ENCODE measurements around the gene METTL6.

METTL6 gene

GRCh38 chr3:15427182-15427880, at the start of gene METTL6, which contains the start of gene EAF1:
TSS of gene METTL6 (minus strand) at chr3:15427544. CDS start at chr3:15426511, 1,033 bp downstream.
TSS of gene EAF1 (plus strand) at chr3:15427598. CDS start at chr3:15427780, 182 bp downstream.
- TF ChIP-seq, protein P1, sequence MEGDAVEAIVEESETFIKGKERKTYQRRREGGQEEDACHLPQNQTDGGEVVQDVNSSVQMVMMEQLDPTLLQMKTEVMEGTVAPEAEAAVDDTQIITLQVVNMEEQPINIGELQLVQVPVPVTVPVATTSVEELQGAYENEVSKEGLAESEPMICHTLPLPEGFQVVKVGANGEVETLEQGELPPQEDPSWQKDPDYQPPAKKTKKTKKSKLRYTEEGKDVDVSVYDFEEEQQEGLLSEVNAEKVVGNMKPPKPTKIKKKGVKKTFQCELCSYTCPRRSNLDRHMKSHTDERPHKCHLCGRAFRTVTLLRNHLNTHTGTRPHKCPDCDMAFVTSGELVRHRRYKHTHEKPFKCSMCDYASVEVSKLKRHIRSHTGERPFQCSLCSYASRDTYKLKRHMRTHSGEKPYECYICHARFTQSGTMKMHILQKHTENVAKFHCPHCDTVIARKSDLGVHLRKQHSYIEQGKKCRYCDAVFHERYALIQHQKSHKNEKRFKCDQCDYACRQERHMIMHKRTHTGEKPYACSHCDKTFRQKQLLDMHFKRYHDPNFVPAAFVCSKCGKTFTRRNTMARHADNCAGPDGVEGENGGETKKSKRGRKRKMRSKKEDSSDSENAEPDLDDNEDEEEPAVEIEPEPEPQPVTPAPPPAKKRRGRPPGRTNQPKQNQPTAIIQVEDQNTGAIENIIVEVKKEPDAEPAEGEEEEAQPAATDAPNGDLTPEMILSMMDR (IDR thresholded peaks at IDR 0.05; ENCODE audit: low read depth, low read length, missing control alignments): peak; percentile 33
- in situ Hi-C loops (cut with HindIII; ENCODE audit: low sequenced_read_pairs): no loop called here
- DNase-seq (ENCODE audit: low read depth): peak; percentile 38
- peak within 1 kb of the TSS; percentile 71 for H3K4me3 ChIP-seq (ENCODE audit: low read depth, low read length)

- H3K4me3 ChIP-seq (ENCODE audit: low read depth, low read length): no peak overlapping the region
- TF ChIP-seq, protein P1 (IDR thresholded peaks at IDR 0.05; ENCODE audit: low read depth, low read length, missing control alignments): no peak
- in situ Hi-C loops (cut with HindIII; ENCODE audit: low sequenced_read_pairs): no loop called here
- DNase-seq (ENCODE audit: low read depth): no peak
Observed at GRCh38 chr3:15476378-15476777, 49.0 kb upstream of the METTL6 start.

DNA sequence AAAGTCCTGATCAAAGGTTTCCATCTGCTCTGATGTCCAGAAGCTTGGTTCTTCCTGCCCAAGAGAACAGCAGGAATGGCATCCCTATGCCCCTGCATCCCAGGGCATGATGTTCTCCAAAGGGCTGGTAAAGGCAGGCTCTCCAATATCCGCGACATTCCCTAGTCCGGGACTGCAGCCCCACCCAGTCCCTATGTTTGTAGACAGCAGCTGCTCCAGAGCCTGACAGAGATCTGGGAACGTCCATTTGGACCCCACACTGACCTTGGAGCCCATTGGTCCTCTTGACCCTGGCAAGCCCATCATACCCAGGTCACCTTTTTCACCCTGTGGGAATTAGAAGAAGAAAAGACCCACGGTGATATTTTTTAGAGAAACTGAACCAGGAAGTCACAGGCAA, 47.8 kb upstream of the METTL6 start:
- H3K4me3 ChIP-seq (ENCODE audit: low read depth, low read length): no peak overlapping the region
- in situ Hi-C loops (cut with HindIII; ENCODE audit: low sequenced_read_pairs): no loop called here
- no peak for DNase-seq (ENCODE audit: low read depth)
- TF ChIP-seq, protein P1 (IDR thresholded peaks at IDR 0.05; ENCODE audit: low read depth, low read length, missing control alignments): no peak

DNA sequence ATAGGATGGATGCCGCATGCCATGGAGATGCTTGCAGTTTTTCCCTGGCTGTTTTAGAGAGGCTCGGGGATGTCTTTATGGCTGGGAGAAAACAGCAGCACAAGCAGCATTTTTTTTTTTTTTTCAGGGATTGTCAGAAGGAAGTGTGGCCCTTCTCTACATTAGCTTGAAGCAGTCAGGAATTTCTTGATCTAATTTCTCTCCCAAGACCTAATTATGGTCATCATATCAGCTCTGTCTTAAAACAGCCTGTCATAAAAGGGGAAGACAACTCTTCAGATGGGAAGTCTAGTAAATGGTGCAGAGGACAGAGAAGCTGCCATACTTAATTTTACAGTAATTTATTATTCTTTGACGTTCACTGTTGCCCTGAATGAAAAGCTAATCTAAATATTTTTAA, 44.5 kb upstream of the METTL6 start:
- in situ Hi-C loops (cut with HindIII; ENCODE audit: low sequenced_read_pairs): no loop called here
- TF ChIP-seq, protein P1 (IDR thresholded peaks at IDR 0.05; ENCODE audit: low read depth, low read length, missing control alignments): no peak
- no peak for DNase-seq (ENCODE audit: low read depth)

GRCh38 chr3:15470849-15471248, 43.5 kb upstream of the METTL6 start:
- no peak overlapping the region for H3K4me3 ChIP-seq (ENCODE audit: low read depth, low read length)
- in situ Hi-C loops (cut with HindIII; ENCODE audit: low sequenced_read_pairs): no loop called here
- DNase-seq (ENCODE audit: low read depth): no peak
- TF ChIP-seq, protein P1 (IDR thresholded peaks at IDR 0.05; ENCODE audit: low read depth, low read length, missing control alignments): no peak

More for the DNA sequence above, 44.5 kb upstream of the METTL6 start:
- H3K4me3 ChIP-seq (ENCODE audit: low read depth, low read length): no peak overlapping the region

GRCh38 chr3:15470261-15470660, 42.9 kb upstream of the METTL6 start:
- DNase-seq (ENCODE audit: low read depth): no peak
- in situ Hi-C loops (cut with HindIII; ENCODE audit: low sequenced_read_pairs): no loop called here
- H3K4me3 ChIP-seq (ENCODE audit: low read depth, low read length): no peak overlapping the region
- TF ChIP-seq, protein P1 (IDR thresholded peaks at IDR 0.05; ENCODE audit: low read depth, low read length, missing control alignments): no peak
